Frontal cortex (tissue), 4 donors: Measurements from ENCODE around the gene ZNF750. TPM values are rescaled to one million over a fixed set of nuclear protein-coding genes. Genes with fewer than 3 reads are reported as not detected.

Experiments
- DNase-seq, 2 donors: peaks; one replicate each; pipeline ENCODE4 v3.0.0; 2012; ENCODE audit warnings: low spot score in 2 of 2
- FAIRE-seq: peaks from 2 replicates; lab custom pipeline; 2012; peaks lifted over from hg19 to GRCh38; lab: Jason Lieb, UNC
- total RNA-seq: library from RNA; depleted of rRNA; stranded (reverse); fragments of >200 nt; gene quantifications from one replicate; pipeline ENCODE4 v1.2.3, GENCODE V29; 2014
- donor health status: control.
- donor health status: control.
- donor health status: control.

The ZNF750 gene
- total RNA-seq, 1 donor from 2014 or later, result not detected

- FAIRE-seq, result no peak
- no peak for DNase-seq
These were observed 34.4 kb upstream of the ZNF750 start for GRCh38 chr17:82874011-82874835.

DNA sequence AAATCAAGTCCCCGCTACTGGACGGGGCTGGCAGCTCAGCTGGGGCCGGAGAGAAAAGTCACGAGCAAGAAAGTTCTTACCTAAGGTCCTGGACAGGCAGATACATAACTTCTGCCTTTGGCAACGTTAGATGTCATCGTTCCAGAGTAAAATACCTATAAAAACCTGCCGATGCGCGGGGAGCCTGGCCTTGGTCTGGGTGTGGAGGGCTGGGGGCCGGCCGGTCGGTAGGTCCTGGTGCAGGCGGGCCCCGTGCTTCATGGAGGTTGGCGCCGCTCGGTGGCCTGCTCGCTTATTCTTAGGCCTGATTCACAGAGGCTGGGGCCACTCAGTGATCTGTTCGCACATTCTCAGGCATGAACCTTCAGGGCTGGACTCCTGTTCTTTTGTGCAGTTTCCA lies 33.7 kb upstream of the ZNF750 start:
- FAIRE-seq (no peak), DNase-seq (no peak)

DNA sequence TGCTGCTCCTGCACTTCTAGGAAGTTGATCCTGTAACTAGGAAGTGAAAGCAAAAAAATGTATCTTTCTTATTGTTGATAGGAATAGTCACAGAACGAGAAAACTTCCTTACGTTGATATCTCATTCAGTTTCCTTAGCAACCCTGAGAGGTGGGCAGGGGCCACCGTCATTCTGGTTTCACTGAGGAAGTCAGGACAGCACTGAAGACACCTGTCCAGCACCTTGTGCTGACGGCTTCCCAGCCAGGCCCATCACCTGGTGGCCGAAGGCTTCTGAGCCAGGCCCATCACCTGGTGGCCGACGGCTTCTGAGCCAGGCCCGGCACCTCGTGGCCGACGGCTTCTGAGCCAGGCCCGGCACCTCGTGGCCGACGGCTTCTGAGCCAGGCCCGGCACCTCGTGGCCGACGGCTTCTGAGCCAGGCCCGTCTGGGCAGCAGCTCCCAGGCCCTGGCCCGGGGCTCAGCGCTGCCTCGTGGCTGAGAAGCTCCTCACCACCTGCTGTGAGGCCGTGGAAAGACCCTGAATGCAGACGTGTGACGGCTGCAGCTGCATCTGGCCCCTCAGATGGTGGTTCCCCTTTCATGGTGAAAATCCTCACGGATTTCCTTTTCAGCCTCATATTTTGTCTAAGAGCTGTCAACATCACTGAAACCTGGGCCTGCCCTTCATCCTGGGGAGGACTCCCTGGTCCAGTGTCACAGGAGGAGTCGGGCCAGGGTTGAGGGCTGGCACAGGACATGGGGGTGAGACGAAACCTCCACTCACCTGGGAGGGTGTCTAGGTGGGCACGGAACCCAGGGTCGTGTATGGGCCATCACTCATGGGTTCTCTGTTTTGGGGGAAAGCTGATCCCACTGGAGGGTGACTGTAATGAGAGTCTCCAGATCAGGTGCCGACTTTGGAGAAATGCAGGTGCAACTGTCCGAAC lies 33.0 kb upstream of the ZNF750 start:
- no peak for DNase-seq
- FAIRE-seq, result no peak

DNA sequence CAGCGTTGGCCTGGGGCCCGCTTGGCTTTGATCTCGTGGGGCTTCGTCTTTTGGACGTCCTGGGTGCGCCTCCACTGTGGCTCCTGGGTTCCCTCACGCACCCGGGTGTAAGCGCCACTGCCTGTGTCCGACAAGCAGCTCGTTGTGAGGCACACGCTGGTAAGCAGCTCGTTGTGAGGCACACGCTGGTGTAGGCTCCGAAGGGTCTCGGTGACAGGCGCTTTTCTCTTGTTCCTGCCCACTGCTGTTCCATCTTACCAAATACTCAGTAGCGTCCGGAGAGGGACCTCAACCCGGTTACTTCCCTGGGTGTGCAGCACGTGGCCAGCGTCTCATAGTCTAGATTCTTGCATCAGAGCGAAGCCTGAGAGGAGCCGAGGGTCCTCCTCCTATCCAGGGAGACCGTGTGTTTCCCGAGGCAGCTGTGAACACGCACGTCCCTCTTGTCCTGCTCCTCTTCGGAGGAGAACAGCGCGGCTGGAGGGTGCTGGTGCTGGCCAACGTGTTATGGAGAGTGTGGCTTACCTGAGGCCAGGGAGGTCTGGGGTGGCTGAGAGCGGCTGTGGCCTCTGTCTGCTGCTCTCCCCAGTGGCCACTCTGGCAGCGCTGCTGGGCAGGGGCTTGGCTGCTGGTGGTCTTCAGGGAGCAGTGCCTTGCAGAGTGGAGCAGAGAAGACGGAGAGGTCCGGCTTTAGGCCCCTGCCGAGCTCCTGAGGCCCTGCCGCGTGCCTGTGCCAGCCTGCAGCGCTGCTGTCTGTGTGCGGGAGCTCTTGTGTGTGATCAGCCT lies 32.1 kb upstream of the ZNF750 start:
- no peak for FAIRE-seq
- DNase-seq, result no peak

DNA sequence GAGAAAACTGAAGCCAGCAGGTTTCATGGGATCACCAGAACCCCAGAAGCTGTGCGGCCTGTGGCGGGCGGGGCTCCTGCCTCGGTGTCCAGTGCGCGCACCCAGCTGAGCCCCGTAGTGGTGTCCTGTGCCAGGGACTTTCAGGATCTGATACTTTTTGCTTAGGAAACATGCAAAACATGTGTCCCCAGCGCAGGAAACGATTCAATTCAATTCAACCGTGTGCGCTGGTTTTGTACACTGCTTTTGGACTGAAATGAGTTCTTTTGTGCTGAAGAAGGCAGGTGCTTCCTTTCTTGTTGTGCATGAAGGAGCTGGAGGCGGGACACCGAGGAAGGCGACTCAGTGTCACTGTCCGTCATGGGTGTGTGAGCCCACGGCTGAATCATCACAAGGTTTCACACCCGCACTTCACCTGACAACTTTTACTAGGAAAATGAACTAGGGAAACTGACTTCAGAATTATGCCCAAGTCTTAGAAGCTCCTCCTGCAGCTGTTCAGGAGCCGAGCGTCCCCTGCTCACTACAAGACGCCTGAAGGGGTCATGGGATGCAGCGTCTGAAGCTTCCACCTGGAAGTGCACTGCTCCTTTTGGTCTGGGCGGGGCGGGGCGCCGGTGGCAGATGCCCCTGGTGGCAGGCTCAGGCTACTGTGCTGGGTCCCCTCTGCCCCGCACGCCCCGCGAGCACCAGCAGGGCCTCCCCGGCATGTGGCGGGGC lies 31.4 kb upstream of the ZNF750 start:
- no peak for DNase-seq
- no peak for FAIRE-seq

GRCh38 chr17:82870541-82870940 lies 30.7 kb upstream of the ZNF750 start:
- DNase-seq (no peak), FAIRE-seq (no peak)

DNA sequence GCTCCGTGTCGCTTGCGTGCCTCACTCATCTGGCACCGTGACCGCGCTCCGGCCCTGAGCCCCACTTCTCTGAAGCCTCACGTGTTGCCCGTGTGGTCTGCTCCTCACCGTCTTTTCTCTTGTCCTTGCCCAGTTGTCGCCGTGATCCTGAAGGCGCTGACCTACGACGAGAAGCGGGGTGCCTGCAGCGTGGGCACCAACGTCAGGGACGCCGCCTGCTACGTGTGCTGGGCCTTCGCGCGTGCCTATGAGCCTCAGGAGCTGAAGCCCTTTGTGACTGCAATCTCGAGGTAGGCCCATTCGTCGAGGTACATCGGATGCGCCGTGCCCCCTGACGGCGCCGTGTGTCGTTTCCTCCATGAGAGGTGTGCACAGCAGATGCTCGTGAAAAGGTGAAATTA lies 30.3 kb upstream of the ZNF750 start:
- DNase-seq, result no peak
- FAIRE-seq, result no peak

DNA sequence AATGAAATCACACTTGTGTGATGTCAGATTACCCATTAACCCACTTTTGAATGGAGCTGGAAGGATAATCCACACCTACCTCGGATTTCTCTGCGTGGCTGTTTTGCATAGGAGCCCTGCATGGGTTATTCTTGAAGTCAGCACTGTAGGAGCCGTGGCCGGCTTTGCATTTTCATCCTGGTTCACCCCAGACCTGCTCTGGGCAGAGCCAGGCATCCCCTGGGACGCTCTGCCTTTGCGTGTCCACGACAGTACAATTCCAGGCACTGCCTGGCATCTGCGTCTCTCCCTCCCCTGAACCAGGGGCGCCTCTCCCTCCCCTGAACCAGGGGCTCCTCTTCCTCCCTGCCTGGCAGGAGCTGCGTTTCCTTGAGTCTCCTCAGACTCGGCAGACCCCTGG lies 29.7 kb upstream of the ZNF750 start:
- DNase-seq, result no peak
- no peak for FAIRE-seq

DNA sequence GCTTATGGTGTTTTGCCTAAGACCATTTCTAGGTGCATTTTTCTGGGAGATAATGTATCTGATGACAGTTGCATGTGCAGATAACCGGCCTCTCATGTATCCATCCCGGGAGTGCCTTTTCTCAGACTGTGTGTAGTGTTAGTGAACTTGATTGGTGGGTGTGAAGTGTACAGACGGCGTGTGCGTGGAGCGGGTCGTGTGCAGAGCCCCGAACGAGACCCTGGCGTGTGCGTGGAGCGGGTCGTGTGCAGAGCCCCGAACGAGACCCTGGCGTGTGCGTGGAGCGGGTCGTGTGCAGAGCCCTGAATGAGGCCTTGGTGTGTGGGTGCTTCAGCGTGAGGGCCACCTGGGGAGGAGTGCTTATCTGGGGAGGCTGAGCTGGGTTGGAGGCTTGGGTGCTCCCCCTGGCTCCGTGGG lies 28.9 kb upstream of the ZNF750 start:
- FAIRE-seq, result no peak
- DNase-seq, result no peak

DNA sequence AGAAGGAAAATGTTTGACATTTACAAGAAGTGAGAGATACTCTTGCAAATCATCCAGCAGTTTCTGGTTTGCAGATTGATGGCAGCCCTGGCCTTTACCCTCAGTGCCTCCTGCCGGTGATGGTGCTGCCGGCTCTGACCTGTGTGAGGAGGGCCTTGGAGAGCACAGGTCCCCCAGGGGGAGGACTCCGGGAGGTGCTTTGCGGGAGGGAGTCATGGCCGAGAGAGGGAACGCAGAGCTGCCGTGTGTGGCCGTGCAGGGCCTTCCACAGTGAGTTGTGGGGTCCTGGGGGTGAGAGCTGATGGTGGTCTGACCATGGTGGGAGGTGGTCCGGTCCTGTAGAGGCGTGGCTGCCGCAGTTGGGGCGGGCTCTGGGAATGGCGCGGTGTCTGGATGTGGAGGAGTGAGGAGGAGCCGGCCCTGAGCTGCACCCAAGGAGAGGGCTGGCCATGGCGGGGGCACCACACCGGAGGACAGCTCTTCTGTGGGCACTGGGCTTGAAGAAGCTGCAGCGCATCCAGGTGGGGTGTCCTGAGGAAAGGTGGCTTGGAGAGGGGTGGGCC lies 28.0 kb upstream of the ZNF750 start:
- DNase-seq (no peak), FAIRE-seq (no peak)

- FAIRE-seq, result no peak
- peak in 1 of 2 donors; percentile 61 for DNase-seq
These were observed 26.9 kb upstream of the ZNF750 start for GRCh38 chr17:82866590-82867191.

GRCh38 chr17:82865774-82866395 lies 26.1 kb upstream of the ZNF750 start:
- no peak for DNase-seq
- no peak for FAIRE-seq

DNA sequence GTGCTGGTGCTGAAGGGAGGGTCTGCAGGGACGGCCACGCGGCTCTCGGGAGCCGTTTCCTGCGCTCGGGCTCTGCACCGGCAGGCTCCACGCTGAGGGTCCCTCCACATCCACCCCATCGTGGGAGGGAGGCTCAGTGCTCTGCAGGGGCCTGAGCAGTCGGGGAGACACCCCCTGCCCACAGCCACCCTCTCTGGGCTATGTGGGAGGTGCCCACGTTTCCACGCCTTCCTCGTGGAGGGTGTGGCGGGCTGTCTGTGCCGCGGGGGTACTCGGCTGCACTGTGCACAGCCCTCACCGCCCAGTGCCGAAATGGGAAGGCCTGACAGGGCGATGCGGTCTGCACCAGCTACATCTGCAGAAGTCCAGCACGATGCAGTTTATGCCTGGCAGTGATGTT lies 25.5 kb upstream of the ZNF750 start:
- FAIRE-seq, result no peak
- no peak for DNase-seq

GRCh38 chr17:82864713-82865248 lies 25.0 kb upstream of the ZNF750 start:
- no peak for DNase-seq
- FAIRE-seq, result no peak

GRCh38 chr17:82863941-82864712 lies 24.3 kb upstream of the ZNF750 start:
- DNase-seq (no peak), FAIRE-seq (no peak)

GRCh38 chr17:82863383-82863940 lies 23.6 kb upstream of the ZNF750 start:
- no peak for DNase-seq
- FAIRE-seq, result no peak

DNA sequence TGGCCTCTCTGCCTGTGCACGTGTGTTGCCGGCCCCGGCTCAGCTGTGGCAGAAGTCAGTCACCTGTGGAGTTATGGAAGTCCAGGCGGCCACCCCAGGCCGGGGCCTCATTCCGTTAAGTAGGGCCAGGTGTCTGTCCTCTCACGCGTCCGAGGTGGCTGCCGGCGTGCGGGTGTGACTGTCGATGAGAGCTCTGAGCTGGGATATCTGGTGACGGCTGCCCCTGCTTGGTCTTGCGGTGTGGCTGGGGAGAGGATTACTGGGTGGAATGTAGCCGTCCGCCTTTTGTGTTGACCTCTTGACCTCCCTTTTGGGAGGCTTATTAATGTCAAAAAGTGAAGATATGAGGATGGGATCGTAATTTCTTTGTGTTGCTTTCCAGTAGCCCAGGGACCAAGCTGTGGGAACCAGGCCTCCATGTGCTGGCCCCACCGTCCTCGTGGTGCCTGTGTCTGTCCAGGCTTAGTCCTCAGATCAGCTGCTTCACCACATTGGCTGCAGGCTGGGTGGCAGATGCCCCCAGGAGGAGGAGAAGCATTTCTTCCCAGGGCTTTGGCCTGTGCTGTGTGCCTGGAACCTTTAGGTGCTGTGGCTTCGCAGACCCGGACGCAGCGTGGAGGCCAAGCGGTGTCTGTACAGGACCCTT lies 23.0 kb upstream of the ZNF750 start:
- no peak for DNase-seq
- no peak for FAIRE-seq
